OCI-LY3 (cell line): ENCODE measurements around the gene DOK3.

Experiments
- H2AFZ ChIP-seq: fragments of 200-600, 300-600 bp; shearing (Covaris generic); 2 replicates; pipeline ENCODE4 v1.6.0; 2014; ENCODE audit warnings: antibody characterized with exemption, low read depth, low read length
- H3K27ac ChIP-seq: fragments of 200-600, 300-600 bp; sonication (generic); 2 replicates; pipeline ENCODE4 v1.5.1; 2014; ENCODE audit warnings: mild to moderate bottlenecking, low read length, moderate library complexity, mixed read lengths
- H3K27me3 ChIP-seq: fragments of 200-600, 300-600 bp; sonication (generic); 2 replicates; pipeline ENCODE4 v1.6.1; 2014; ENCODE audit warnings: low read depth, low read length, mixed read lengths
- H3K36me3 ChIP-seq: fragments of 200-600, 300-600 bp; sonication (generic); replicated peaks from 2 replicates; pipeline ENCODE3; 2014; ENCODE audit warnings: low read depth, low read length, mixed read lengths
- H3K4me1 ChIP-seq: fragments of 300-600, 200-600 bp; sonication (generic); 2 replicates; pipeline ENCODE4 v1.6.1; 2014; ENCODE audit warnings: low read length, mixed read lengths
- H3K4me2 ChIP-seq: fragments of 200-600, 300-600 bp; sonication (generic); 2 replicates; pipeline ENCODE4 v1.6.1; 2014; ENCODE audit warnings: low read length, mixed read lengths
- H3K4me3 ChIP-seq: fragments of 300-600, 200-600 bp; sonication (generic); 2 replicates; pipeline ENCODE4 v1.5.1; 2014; ENCODE audit warnings: antibody characterized with exemption, mild to moderate bottlenecking, low read length, moderate library complexity
- H3K79me2 ChIP-seq: fragments of 300-600, 200-600 bp; shearing (Covaris generic); 2 replicates; pipeline ENCODE4 v1.6.1; 2014; ENCODE audit warnings: mild to moderate bottlenecking, low read length, mixed read lengths
- H3K9ac ChIP-seq: fragments of 300-600, 200-600 bp; shearing (Covaris generic); 2 replicates; pipeline ENCODE4 v1.6.0; 2014; ENCODE audit warnings: mild to moderate bottlenecking, low read length, moderate library complexity
- H3K9me3 ChIP-seq: fragments of 200-600, 300-600 bp; shearing (Covaris generic); 2 replicates; pipeline ENCODE4 v1.6.1; 2014; ENCODE audit warnings: low read length, mixed read lengths; ENCODE audit not compliant: insufficient read depth
- H4K20me1 ChIP-seq: fragments of 200-600, 300-600 bp; sonication (generic); 2 replicates; pipeline ENCODE4 v1.6.1; 2016; ENCODE audit warnings: low read length, mixed read lengths; ENCODE audit not compliant: insufficient read depth
- EZH2phosphoT487 ChIP-seq: fragments of 200-600 bp; shearing (Covaris generic); IDR thresholded peaks from 2 replicates; pipeline ENCODE4 v1.6.1; 2018; ENCODE audit warnings: antibody characterized with exemption, mixed run types, low read depth
- TF ChIP-seq, protein P1 (sequence below): fragments of 200-600, 300-600 bp; sonication (generic); IDR thresholded peaks from 2 replicates; pipeline ENCODE4 v1.5.1; 2014; ENCODE audit warnings: antibody characterized with exemption, low read length, low read depth

Gene DOK3

DNA sequence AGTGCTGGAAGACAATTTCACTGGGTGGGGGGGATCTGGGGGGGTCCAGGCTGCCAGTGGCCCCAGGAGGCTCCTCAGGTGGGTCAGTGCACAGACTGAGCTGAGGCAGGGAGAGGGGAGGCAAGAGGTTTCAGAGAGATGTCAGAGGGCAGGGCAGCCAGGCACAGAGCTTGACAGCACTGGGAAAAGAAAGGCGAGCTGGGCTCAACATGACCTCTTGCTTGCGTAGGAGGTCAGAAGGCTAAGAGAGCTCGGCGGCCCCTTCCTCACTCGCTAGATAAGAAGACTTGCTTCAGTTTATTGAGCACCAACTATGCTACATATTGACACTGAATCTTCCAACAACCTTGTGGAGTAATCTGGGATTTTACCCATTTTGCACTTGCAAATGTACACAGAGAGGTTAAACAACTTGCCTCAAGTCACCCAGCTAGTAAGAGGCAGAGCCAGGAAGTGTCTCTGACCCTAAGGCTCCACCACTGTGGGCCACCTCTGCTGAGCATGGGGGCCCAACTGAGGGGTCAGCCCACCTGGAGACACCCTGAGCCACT, 15.8 kb downstream of the DOK3 start:
- Histone ChIP-seq H3K9me3 (no peaks in the 10 kb centered on the region), H3K4me1 (peaks cover 50% of the 10 kb centered on the region), H3K4me2 (peak overlapping the region; percentile 70), H3K79me2 (no peaks in the 10 kb centered on the region), H3K27me3 (peaks cover 18% of the 10 kb centered on the region), H3K4me3 (peak overlapping the region; percentile 32; the same call in 1 of the 2 replicates), H4K20me1 (no peaks in the 10 kb centered on the region; the same call in 1 of the 2 replicates), H3K27ac (peak overlapping the region; percentile 63), H2AFZ (no peak overlapping the region), H3K9ac (no peak overlapping the region), H3K36me3 (no peaks in the 10 kb centered on the region)
- TF ChIP-seq, protein P1, sequence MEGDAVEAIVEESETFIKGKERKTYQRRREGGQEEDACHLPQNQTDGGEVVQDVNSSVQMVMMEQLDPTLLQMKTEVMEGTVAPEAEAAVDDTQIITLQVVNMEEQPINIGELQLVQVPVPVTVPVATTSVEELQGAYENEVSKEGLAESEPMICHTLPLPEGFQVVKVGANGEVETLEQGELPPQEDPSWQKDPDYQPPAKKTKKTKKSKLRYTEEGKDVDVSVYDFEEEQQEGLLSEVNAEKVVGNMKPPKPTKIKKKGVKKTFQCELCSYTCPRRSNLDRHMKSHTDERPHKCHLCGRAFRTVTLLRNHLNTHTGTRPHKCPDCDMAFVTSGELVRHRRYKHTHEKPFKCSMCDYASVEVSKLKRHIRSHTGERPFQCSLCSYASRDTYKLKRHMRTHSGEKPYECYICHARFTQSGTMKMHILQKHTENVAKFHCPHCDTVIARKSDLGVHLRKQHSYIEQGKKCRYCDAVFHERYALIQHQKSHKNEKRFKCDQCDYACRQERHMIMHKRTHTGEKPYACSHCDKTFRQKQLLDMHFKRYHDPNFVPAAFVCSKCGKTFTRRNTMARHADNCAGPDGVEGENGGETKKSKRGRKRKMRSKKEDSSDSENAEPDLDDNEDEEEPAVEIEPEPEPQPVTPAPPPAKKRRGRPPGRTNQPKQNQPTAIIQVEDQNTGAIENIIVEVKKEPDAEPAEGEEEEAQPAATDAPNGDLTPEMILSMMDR = no peak
- TF ChIP-seq EZH2phosphoT487 = no peak

DNA sequence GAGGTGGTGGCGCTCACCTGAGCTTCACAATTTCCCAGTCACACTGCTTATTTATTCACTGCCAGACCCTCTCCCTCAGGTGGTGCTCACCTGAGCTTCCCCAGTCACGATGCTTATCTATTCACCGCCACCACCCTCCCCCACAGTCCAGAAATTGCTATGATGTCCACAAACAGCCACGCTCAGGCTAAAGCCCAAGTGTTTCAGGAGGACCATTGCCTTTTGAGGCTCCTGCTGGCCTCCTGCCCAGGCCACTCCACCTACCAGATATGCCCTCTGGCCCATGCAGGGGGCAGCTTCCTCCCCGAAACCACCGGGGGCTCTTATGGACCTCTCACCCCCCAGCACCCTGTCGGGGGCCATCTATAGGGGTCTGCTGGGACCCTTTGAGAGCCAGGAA, 16.8 kb downstream of the DOK3 start:
- Histone ChIP-seq H3K36me3 (no peaks in the 10 kb centered on the region), H3K4me3 (no peak overlapping the region), H3K27ac (no peak overlapping the region), H2AFZ (no peak overlapping the region), H3K4me2 (no peak overlapping the region), H3K9me3 (no peaks in the 10 kb centered on the region), H3K79me2 (no peaks in the 10 kb centered on the region), H3K9ac (no peak overlapping the region), H3K4me1 (peaks cover 49% of the 10 kb centered on the region), H3K27me3 (peaks cover 8% of the 10 kb centered on the region), H4K20me1 (no peaks in the 10 kb centered on the region; the same call in 1 of the 2 replicates)
- TF ChIP-seq, protein P1 = no peak
- TF ChIP-seq EZH2phosphoT487 = no peak

DNA sequence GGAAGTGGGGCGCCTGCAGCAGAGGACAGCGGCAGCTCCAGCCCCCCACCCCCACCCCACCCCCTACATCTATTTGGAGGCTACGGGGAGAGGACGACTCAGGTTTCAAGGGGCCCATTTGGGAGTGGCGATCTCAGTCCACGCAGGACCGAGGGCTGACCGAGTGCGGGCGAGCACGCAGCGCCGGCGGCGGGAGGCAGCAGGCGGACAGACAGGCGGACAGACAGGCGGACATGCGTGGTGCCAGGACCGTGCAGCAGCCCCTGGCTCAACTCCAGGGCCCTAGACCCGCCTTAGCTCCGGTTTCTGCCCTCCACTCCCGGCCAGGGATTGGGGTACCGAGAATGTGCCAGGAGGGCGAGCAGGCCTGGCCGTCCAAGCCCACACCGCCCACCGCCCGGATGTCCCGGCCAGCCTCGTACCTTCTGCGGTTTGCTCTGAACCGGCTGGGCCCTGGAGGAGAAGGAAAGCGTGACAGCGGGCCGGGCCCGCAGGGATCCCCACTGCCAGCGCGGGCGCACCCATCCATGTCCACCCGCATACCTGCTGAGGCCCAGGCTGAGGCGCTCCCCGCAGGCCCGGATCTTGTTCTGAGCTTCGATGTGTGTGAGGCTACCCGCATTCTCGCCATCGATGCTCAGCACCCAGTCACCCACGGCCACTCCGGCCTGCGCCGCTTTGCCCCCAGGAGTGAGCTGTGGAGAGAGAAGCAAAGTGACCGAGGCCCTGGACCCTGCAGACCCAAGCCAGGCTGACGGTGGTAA, 17.5 kb downstream of the DOK3 start:
- Histone ChIP-seq H3K4me2 (no peak overlapping the region), H3K4me1 (peaks cover 47% of the 10 kb centered on the region), H3K4me3 (no peak overlapping the region), H3K27ac (no peak overlapping the region), H3K9me3 (no peaks in the 10 kb centered on the region), H3K79me2 (no peaks in the 10 kb centered on the region), H2AFZ (no peak overlapping the region), H4K20me1 (no peaks in the 10 kb centered on the region; the same call in 1 of the 2 replicates), H3K27me3 (peaks cover 5% of the 10 kb centered on the region; the same call in 1 of the 2 replicates), H3K9ac (no peak overlapping the region), H3K36me3 (no peaks in the 10 kb centered on the region)
- TF ChIP-seq, protein P1 = no peak
- no peak for TF ChIP-seq EZH2phosphoT487

DNA sequence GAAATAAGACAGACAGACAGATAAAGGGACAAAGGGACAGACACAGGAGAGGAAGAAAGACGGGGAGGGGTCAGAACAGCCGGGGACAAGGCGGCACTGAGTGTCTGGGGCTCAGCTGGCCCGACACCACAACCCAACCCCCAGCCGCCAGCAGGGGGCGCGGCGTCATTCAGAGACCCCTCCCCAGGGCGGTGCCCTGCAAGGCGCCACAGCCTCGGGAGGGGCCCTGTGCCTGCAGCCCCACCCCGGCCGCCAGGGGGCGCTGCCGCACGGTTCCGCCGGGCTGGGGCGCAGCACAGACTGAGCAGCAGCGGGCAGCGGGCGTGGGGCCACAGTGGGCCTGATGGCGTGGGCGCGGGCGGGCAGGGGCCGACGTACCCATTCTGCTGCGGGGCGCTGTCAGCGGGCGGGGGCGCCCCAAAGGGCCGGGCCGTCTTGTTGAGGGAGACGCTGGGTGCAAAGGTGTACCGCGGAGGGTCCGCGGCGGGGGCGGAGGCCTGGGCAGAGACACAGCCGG, 18.1 kb downstream of the DOK3 start:
- Histone ChIP-seq H3K9ac (no peak overlapping the region), H3K4me1 (peaks cover 44% of the 10 kb centered on the region), H3K36me3 (no peaks in the 10 kb centered on the region), H4K20me1 (no peaks in the 10 kb centered on the region; the same call in 1 of the 2 replicates), H3K4me3 (no peak overlapping the region), H3K79me2 (no peaks in the 10 kb centered on the region), H3K9me3 (no peaks in the 10 kb centered on the region), H3K27me3 (peaks cover 3% of the 10 kb centered on the region; the same call in 1 of the 2 replicates), H3K27ac (no peak overlapping the region), H3K4me2 (no peak overlapping the region), H2AFZ (no peak overlapping the region)
- no peak for TF ChIP-seq EZH2phosphoT487
- TF ChIP-seq, protein P1 = peak; percentile 44
